Measurements from ENCODE around the gene METTL8. TPM values are rescaled to one million over a fixed set of nuclear protein-coding genes. Genes with fewer than 3 reads are reported as not detected.

The METTL8 gene
- total RNA-seq, 6 donors from 2014 or later: 6.1 to 15.4 (median 13.0) TPM

- H3K36me3 ChIP-seq: no peaks in the 10 kb centered on the region
- DNase-seq: no peak
- H3K27me3 ChIP-seq: no peaks in the 10 kb centered on the region
- H3K4me1 ChIP-seq: no peaks in the 10 kb centered on the region
- no peak for ATAC-seq (ENCODE audit: low FRiP score in 2 of 2)
- WGBS, 2 donors: 88% methylated on average over 5 of the region's 5 CpGs
- no peak overlapping the region for H3K4me3 ChIP-seq
- no peak overlapping the region for H3K27ac ChIP-seq
- TF ChIP-seq CTCF (IDR thresholded peaks at IDR 0.05) (no peak), EP300 (IDR thresholded peaks at IDR 0.05) (no peak), POLR2A (IDR thresholded peaks at IDR 0.05) (no peak), POLR2AphosphoS5 (IDR thresholded peaks at IDR 0.05) (no peak)
- no peaks in the 10 kb centered on the region for H3K9me3 ChIP-seq
Observed at GRCh38 chr2:171330155-171330956, 103.4 kb downstream of the METTL8 start.

GRCh38 chr2:171327043-171327496 lies 106.7 kb downstream of the METTL8 start:
- 74 to 86% methylated on average over 4 of the region's 4 CpGs for WGBS, 2 donors
- TF ChIP-seq CTCF (IDR thresholded peaks at IDR 0.05) (no peak), POLR2AphosphoS5 (IDR thresholded peaks at IDR 0.05) (no peak), POLR2A (IDR thresholded peaks at IDR 0.05) (no peak), EP300 (IDR thresholded peaks at IDR 0.05) (no peak)
- Histone ChIP-seq H3K9me3 (no peaks in the 10 kb centered on the region), H3K27me3 (no peaks in the 10 kb centered on the region), H3K4me1 (no peaks in the 10 kb centered on the region), H3K27ac (no peak overlapping the region), H3K36me3 (peaks cover 0 to 2% (median 0%) of the 10 kb centered on the region in 4 donors), H3K4me3 (no peak overlapping the region)
- DNase-seq (no peak), ATAC-seq (ENCODE audit: low FRiP score in 2 of 2) (no peak)

- Histone ChIP-seq H3K27me3 (no peaks in the 10 kb centered on the region), H3K27ac (no peak overlapping the region), H3K4me3 (no peak overlapping the region), H3K36me3 (peaks cover 0 to 2% (median 0%) of the 10 kb centered on the region in 4 donors), H3K4me1 (no peaks in the 10 kb centered on the region), H3K9me3 (no peaks in the 10 kb centered on the region)
- ATAC-seq (ENCODE audit: low FRiP score in 2 of 2) (no peak), DNase-seq (no peak)
- 77 to 79% methylated on average over 4 of the region's 4 CpGs for WGBS, 2 donors
- no peak for TF ChIP-seq EP300 (IDR thresholded peaks at IDR 0.05)
- no peak for TF ChIP-seq POLR2A (IDR thresholded peaks at IDR 0.05)
- TF ChIP-seq CTCF (IDR thresholded peaks at IDR 0.05): no peak
- TF ChIP-seq POLR2AphosphoS5 (IDR thresholded peaks at IDR 0.05): no peak
Observed at GRCh38 chr2:171325886-171326585, 107.8 kb downstream of the METTL8 start.

- ATAC-seq (ENCODE audit: low FRiP score in 2 of 2) (no peak), DNase-seq (no peak)
- no peak overlapping the region for H3K4me3 ChIP-seq
- peaks cover 0 to 2% (median 0%) of the 10 kb centered on the region in 4 donors for H3K36me3 ChIP-seq
- WGBS, 2 donors: 80 to 90% methylated on average over 5 of the region's 5 CpGs
- H3K27me3 ChIP-seq: no peaks in the 10 kb centered on the region
- no peaks in the 10 kb centered on the region for H3K9me3 ChIP-seq
- H3K27ac ChIP-seq: no peak overlapping the region
- H3K4me1 ChIP-seq: no peaks in the 10 kb centered on the region
- TF ChIP-seq EP300 (IDR thresholded peaks at IDR 0.05) (no peak), POLR2AphosphoS5 (IDR thresholded peaks at IDR 0.05) (no peak), CTCF (IDR thresholded peaks at IDR 0.05) (no peak), POLR2A (IDR thresholded peaks at IDR 0.05) (no peak)
Observed at GRCh38 chr2:171323971-171324528, 109.7 kb downstream of the METTL8 start.

Measured in upper lobe of left lung (tissue), 6 donors.